Stimulated activated naive B cell treated with anti-CD40 and anti-IgM and Interleukin-4, amounts not matched to agents 10 μg/mL and 1 μg/mL and 100 μg/mL, for 72 hours (primary cell): Measurements from ENCODE around the gene C8G.

ENCODE experiments used
- ATAC-seq, 2 donors: fragments of 150-1000 bp; cut with Tn5 transposase; replicated peaks; 2 replicates each; pipeline ENCODE4 v1.10.0; 2021; ENCODE audit warnings: moderate library complexity in 1 of 2
- DNase-seq: peaks from one replicate; pipeline ENCODE4 v3.0.0; 2021
- H3K27ac Mint-ChIP-seq: one replicate; pipeline ENCODE4 v1.8.0; 2022; ENCODE audit warnings: mild to moderate bottlenecking, mixed read lengths
- H3K27me3 Mint-ChIP-seq, 2 donors: one replicate each; pipeline ENCODE4 v1.8.0; 2022; ENCODE audit warnings: mixed read lengths in 2 of 2
- H3K36me3 Mint-ChIP-seq, 2 donors: one replicate each; pipeline ENCODE4 v1.8.0; 2022; ENCODE audit warnings: mixed read lengths in 2 of 2, mild to moderate bottlenecking in 1 of 2
- H3K4me1 Mint-ChIP-seq, 2 donors: one replicate each; pipeline ENCODE4 v1.8.0; 2022; ENCODE audit warnings: mixed read lengths in 2 of 2, mild to moderate bottlenecking in 1 of 2
- H3K4me3 Mint-ChIP-seq, 2 donors: one replicate each; pipeline ENCODE4 v1.8.0; 2022; ENCODE audit warnings: mild to moderate bottlenecking in 2 of 2, mixed read lengths in 2 of 2, moderate library complexity in 1 of 2
- H3K9me3 Mint-ChIP-seq, 2 donors: one replicate each; pipeline ENCODE4 v1.8.0; 2022; ENCODE audit warnings: mixed read lengths in 2 of 2, mild to moderate bottlenecking in 1 of 2

C8G gene

DNA sequence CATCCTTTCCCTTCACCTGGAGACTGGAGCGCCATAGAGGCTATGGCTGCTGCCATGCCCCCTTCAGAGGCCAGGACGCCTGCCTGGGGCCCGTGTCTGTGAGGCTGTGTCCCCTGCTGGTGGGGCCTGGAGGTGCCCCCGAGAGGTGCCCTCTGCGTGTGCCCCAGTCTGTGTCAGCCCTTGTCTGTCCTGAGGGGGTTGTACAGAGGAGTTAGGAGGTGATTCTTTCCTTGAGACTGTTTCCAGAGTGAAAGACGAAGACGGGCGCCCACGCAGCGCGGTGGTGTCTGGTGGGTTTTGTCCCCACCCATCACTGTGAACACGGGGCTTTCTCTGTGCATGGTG lies 34.2 kb upstream of the C8G start:
- H3K36me3 Mint-ChIP-seq, result peaks cover 49 to 61% of the 10 kb centered on the region in 2 donors
- H3K27me3 Mint-ChIP-seq, result no peaks in the 10 kb centered on the region
- no peak for DNase-seq
- peak in 1 of 2 donors; percentile 59 for ATAC-seq
- peak overlapping the region; percentile 25 for H3K27ac Mint-ChIP-seq
- H3K4me1 Mint-ChIP-seq, result peaks cover 16 to 21% of the 10 kb centered on the region in 2 donors
- H3K4me3 Mint-ChIP-seq, result no peak overlapping the region
- H3K9me3 Mint-ChIP-seq, result peaks cover 5 to 8% of the 10 kb centered on the region in 2 donors

DNA sequence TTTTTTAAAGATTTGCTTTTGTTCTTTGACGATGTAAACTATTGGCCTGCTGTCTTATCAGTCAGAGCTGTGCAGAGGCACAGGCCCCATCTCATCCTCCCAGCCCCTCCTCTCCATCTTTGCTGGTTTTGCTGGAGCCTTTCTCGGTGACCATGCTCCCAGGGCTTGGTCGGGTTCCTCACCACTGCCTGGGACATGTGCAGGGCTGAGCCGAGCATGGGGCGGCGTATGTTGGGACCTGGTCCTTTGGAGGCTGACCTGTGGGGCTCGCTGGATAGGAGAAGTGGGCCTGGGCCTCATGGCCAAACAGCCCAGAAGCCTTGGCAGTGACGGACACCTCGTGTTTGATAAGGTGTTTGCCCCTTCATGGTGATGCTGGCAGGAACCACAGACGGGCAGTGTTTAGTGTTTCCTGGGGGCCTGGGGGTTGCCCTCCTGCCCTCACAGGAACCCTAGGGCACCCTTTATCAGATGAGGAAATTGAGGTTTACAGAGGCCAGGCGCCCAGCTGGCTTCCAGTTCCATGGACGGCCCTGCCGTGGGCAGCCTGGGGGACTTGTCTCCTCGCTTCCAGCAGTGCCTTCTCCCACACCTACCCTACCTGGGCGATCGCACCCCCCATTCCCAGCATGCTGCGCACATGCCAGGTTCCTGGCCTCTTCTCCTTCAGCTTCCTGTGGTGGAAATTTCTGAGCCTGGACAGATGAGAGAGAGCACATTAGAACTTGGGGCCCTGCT lies 31.2 kb upstream of the C8G start:
- no peak for DNase-seq
- Mint-ChIP-seq H3K27ac (no peak overlapping the region), H3K4me1 (peaks cover 8 to 9% of the 10 kb centered on the region in 2 donors), H3K4me3 (no peak overlapping the region), H3K27me3 (no peaks in the 10 kb centered on the region), H3K36me3 (peaks cover 45 to 54% of the 10 kb centered on the region in 2 donors), H3K9me3 (no peaks in the 10 kb centered on the region)
- no peak for ATAC-seq

DNA sequence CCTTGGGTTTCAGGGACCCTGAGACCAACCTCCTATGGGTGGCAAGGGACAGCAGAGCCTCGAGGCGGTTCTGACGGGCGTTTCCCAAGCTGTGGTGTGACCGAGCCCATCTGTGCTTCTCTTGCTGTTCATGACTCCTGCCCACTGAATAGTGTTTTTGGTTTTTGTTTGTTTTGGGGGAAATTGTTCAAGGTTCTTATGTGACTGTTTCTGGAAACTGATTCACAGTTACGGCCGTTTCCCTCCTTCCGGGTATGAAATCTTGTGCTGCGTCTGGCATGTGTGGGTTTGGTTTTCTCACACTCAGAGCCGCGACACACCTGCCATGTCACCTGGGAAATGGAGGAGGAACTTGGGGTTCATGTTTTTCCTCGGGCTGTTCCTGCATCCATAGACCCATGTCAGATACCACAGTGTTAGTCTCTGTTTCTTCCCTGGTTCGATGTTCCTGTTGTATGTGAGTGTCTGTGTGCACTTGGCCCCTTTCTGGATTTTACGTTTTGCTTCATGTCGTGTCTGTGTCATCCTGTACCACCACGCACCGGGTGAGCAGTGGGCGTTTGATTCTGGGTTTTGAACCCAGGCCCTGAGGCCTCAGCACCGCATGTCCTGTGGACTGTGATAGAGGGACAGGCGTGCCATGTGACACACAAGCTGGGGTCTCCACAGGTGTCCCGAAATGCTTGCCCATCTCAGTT lies 29.3 kb upstream of the C8G start:
- H3K27me3 Mint-ChIP-seq, result no peaks in the 10 kb centered on the region
- H3K36me3 Mint-ChIP-seq, result peaks cover 46 to 54% of the 10 kb centered on the region in 2 donors
- H3K9me3 Mint-ChIP-seq, result no peaks in the 10 kb centered on the region
- no peak for DNase-seq
- no peak overlapping the region for H3K4me3 Mint-ChIP-seq
- H3K4me1 Mint-ChIP-seq, result peaks cover 1 to 5% of the 10 kb centered on the region in 2 donors
- H3K27ac Mint-ChIP-seq, result peak overlapping the region; percentile 65
- ATAC-seq, result no peak

DNA sequence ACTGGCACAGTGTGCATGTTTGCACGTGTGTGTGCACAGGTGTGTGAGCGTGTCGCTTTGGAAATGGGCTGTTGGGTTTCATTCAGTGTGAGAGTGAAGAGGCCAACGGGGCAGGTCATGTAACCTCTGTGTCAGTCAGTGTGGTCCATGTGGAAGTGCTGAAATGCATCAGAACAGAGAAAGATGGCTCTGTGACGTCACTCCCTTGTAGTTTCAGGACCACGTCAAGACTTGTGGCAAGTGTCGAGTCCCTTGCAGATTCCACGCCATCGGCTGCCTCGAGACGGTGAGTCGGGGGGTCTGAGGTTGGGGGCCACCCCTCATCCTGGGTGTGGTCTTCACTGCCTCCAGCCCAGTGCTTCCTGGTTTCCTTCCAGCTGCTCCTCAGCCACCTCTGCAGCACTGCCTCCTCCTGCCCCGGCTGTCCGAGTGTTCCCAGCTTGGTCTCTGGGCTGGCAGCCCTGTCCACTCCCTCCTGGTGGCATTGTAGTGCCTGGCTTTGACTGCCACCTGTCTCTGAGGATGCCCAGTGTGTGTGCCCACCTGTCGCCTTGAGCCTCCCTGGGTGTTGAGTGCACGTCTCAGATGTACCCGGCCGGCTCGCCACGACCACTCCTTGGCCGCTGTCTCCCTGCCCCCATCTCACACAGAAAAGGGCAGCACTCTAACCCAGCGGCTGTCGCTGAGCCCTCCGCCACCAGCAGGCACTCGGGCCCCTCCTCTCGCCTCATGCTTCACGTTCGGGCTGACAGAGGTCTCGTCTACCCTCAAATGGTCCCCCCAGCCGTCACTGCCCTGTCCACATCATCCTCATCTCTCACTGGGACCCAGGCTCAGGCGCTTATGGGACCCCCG lies 28.5 kb upstream of the C8G start:
- H3K27ac Mint-ChIP-seq, result peak overlapping the region; percentile 65
- DNase-seq, result no peak
- no peak overlapping the region for H3K4me3 Mint-ChIP-seq
- no peaks in the 10 kb centered on the region for H3K9me3 Mint-ChIP-seq
- no peaks in the 10 kb centered on the region for H3K27me3 Mint-ChIP-seq
- H3K4me1 Mint-ChIP-seq, result peaks cover 0 to 4% of the 10 kb centered on the region in 2 donors
- peaks cover 45 to 53% of the 10 kb centered on the region in 2 donors for H3K36me3 Mint-ChIP-seq
- ATAC-seq, result no peak

DNA sequence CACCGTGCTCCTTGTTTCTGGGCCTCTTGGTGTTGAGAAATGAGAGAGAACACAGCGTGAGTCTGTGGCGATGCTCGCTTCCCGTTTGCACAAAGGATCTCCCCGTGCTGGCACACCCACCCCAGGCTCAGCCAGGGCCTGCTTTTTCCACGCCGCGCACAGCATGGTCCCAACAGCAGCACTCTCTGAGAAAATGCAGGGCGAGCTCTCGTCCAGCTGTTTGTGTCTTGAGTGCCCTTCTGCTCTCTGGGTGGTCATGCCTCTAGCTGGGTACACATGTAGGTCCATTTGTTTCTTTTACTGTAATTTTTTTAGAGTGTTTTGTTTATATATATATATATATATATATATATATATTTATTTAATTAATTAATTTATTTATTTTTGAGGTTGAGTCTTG lies 27.1 kb upstream of the C8G start:
- DNase-seq (no peak), ATAC-seq (no peak)
- H3K9me3 Mint-ChIP-seq, result no peaks in the 10 kb centered on the region
- no peak overlapping the region for H3K27ac Mint-ChIP-seq
- peaks cover 55 to 65% of the 10 kb centered on the region in 2 donors for H3K36me3 Mint-ChIP-seq
- no peak overlapping the region for H3K4me3 Mint-ChIP-seq
- peaks cover 0 to 4% of the 10 kb centered on the region in 2 donors for H3K4me1 Mint-ChIP-seq
- H3K27me3 Mint-ChIP-seq, result no peaks in the 10 kb centered on the region

DNA sequence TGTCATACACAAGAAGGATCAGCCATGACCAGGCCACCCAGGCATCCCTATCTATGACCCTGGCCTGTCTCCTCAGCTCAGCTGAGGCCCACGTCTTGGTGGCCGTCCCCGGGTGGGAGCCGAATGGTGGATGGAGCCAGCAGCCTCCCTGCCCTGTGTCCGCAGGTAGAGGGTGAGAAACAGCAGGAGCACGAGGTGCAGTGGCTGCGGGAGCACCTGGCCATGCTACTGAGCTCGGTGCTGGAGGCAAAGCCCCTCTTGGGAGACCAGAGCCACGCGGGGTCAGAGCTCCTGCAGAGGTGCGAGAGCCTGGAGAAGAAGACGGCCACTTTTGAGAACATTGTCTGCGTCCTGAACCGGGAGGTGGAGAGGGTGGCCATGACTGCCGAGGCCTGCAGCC lies 25.0 kb upstream of the C8G start:
- ATAC-seq, result no peak
- no peaks in the 10 kb centered on the region for H3K27me3 Mint-ChIP-seq
- H3K27ac Mint-ChIP-seq, result no peak overlapping the region
- no peak overlapping the region for H3K4me3 Mint-ChIP-seq
- DNase-seq, result no peak
- no peaks in the 10 kb centered on the region for H3K9me3 Mint-ChIP-seq
- peaks cover 0 to 4% of the 10 kb centered on the region in 2 donors for H3K4me1 Mint-ChIP-seq
- peaks cover 59 to 70% of the 10 kb centered on the region in 2 donors for H3K36me3 Mint-ChIP-seq

DNA sequence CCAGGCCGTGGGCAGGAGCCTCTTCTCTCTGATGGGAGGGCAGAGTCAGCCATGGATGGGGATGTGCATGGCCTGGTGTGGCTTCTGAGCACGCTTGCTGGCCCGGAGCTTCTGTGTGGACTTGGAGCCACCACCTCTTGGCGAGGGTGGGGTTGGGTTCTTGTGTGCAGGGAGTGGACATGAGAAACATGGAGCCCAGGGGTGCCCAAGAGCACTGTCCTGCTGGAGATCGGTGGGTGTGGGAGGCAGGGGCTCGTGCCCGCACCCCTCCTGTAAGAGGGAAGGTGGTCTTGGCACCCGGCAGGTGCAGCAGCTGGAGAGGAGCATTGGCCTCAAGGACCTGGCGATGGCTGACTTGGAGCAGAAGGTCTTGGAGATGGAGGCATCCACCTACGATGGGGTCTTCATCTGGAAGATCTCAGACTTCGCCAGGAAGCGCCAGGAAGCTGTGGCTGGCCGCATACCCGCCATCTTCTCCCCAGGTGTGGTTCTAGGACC lies 24.3 kb upstream of the C8G start:
- Mint-ChIP-seq H3K9me3 (no peaks in the 10 kb centered on the region), H3K27me3 (no peaks in the 10 kb centered on the region), H3K27ac (peak overlapping the region; percentile 37), H3K4me1 (peaks cover 0 to 4% of the 10 kb centered on the region in 2 donors), H3K4me3 (no peak overlapping the region), H3K36me3 (peaks cover 53 to 67% of the 10 kb centered on the region in 2 donors)
- ATAC-seq (no peak), DNase-seq (no peak)

DNA sequence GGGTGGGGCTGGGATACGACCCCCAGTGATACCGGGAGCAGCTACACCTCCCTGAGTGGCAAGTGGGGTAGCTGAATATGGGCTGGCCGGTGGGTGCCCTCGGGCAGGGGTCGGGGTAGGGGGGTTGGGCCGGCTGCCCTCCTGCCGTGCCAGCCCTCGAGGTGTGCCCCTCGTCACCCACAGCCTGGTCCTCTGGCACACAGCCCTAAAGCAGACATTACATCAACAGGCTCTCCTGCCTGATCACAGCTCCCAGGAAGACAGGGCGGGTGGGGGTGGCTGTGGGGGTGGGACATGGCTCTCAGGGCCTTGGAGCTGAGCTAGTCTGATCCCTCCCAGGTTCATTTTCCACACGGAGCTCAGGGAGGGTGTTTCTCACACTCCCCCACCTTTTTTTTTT lies 23.7 kb upstream of the C8G start:
- no peak for ATAC-seq
- peaks cover 0 to 4% of the 10 kb centered on the region in 2 donors for H3K4me1 Mint-ChIP-seq
- H3K4me3 Mint-ChIP-seq, result no peak overlapping the region
- no peak for DNase-seq
- no peaks in the 10 kb centered on the region for H3K9me3 Mint-ChIP-seq
- no peaks in the 10 kb centered on the region for H3K27me3 Mint-ChIP-seq
- H3K36me3 Mint-ChIP-seq, result peaks cover 51 to 63% of the 10 kb centered on the region in 2 donors
- H3K27ac Mint-ChIP-seq, result no peak overlapping the region

DNA sequence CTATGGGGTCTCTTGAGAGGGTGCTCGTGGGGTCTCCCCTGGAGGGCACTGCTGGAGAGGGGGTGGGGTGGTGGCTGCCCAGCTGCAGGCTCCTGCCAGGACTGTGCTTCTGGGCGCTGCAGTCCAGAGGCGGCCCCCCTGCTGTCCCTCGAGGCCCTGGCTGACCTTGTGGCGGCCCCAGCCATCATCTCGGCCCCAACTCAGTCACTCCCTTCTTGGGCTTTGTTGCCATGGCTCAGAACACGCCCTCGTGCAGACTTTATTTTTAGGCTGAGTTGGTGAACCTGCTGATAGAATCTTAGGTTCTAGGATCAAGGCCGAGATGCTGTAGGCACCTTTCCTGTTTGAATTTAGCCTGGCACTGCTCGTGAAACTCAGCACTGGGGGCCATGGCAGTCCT lies 23.3 kb upstream of the C8G start:
- peak overlapping the region; percentile 65 for H3K27ac Mint-ChIP-seq
- H3K9me3 Mint-ChIP-seq, result no peaks in the 10 kb centered on the region
- ATAC-seq, result no peak
- H3K4me1 Mint-ChIP-seq, result peaks cover 0 to 4% of the 10 kb centered on the region in 2 donors
- DNase-seq, result no peak
- H3K4me3 Mint-ChIP-seq, result no peak overlapping the region
- H3K27me3 Mint-ChIP-seq, result no peaks in the 10 kb centered on the region
- peaks cover 49 to 62% of the 10 kb centered on the region in 2 donors for H3K36me3 Mint-ChIP-seq

DNA sequence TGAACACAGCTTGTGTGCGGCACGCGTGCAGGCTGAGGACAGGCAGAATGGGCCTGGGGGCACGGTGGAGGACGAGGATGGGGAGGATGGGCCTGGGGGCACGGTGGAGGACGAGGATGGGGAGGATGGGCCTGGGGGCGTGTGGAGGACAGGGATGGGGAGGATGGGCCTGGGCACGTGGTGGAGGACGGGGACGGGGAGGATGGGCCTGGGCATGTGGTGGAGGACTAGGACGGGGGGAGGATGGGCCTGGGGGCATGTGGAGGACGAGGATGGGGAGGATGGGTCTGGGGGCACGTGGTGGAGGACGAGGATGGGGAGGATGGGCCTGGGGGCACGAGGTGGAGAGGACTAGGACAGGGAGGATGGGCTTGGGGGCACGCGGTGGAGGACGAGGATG lies 22.5 kb upstream of the C8G start:
- peaks cover 42 to 59% of the 10 kb centered on the region in 2 donors for H3K36me3 Mint-ChIP-seq
- H3K27ac Mint-ChIP-seq, result peak overlapping the region; percentile 81

DNA sequence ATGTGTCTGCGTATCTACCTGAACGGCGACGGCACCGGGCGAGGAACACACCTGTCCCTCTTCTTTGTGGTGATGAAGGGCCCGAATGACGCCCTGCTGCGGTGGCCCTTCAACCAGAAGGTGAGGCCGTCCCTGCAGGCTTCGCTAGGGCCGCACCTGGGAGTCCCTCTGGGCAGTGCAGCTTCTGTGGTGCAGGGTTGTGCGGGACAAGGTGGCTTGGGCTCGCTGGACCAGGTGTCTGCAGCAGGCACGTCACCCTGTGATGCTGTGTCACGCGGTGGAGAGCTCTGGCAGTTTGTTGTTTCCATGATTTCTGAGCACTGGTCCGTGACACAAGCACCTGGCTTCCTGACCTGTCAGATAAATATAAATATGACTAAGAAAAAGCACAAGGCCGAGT lies 21.2 kb upstream of the C8G start:
- DNase-seq (no peak), ATAC-seq (no peak)
- H3K4me1 Mint-ChIP-seq, result peaks cover 5% of the 10 kb centered on the region in 2 donors
- peaks cover 45 to 65% of the 10 kb centered on the region in 2 donors for H3K36me3 Mint-ChIP-seq
- H3K4me3 Mint-ChIP-seq, result no peak overlapping the region
- no peaks in the 10 kb centered on the region for H3K27me3 Mint-ChIP-seq
- no peaks in the 10 kb centered on the region for H3K9me3 Mint-ChIP-seq
- H3K27ac Mint-ChIP-seq, result peak overlapping the region; percentile 84

More for the DNA sequence above, 22.5 kb upstream of the C8G start:
- ATAC-seq (no peak), DNase-seq (no peak)
- Mint-ChIP-seq H3K9me3 (no peaks in the 10 kb centered on the region), H3K27me3 (no peaks in the 10 kb centered on the region), H3K4me1 (peaks cover 0 to 1% of the 10 kb centered on the region in 2 donors), H3K4me3 (no peak overlapping the region)

DNA sequence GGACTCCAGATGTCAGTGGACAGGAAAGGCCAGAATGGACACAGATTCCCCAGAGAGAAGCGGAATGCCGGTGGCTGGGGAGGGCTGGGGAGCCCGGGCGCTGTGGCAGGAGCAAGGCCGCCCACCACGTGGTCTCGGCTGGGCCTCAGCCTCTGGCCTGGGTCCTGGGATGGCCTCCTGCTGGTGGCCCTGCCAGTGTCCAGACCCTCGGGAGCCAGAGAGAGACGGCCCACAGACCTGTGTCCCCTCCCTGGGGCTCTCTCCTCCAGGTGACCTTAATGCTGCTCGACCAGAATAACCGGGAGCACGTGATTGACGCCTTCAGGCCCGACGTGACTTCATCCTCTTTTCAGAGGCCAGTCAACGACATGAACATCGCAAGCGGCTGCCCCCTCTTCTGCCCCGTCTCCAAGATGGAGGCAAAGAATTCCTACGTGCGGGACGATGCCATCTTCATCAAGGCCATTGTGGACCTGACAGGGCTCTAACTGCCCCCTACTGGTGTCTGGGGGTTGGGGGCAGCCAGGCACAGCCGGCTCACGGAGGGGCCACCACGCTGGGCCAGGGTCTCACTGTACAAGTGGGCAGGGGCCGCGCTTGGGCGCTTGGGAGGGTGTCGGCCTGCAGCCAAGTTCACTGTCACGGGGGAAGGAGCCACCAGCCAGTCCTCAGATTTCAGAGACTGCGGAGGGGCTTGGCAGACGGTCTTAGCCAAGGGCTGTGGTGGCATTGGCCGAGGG lies 19.5 kb upstream of the C8G start:
- Mint-ChIP-seq H3K27me3 (no peaks in the 10 kb centered on the region), H3K27ac (peak overlapping the region; percentile 71), H3K36me3 (peaks cover 38 to 61% of the 10 kb centered on the region in 2 donors), H3K9me3 (no peaks in the 10 kb centered on the region), H3K4me1 (peaks cover 8 to 12% of the 10 kb centered on the region in 2 donors), H3K4me3 (no peak overlapping the region)
- DNase-seq (no peak), ATAC-seq (no peak)

DNA sequence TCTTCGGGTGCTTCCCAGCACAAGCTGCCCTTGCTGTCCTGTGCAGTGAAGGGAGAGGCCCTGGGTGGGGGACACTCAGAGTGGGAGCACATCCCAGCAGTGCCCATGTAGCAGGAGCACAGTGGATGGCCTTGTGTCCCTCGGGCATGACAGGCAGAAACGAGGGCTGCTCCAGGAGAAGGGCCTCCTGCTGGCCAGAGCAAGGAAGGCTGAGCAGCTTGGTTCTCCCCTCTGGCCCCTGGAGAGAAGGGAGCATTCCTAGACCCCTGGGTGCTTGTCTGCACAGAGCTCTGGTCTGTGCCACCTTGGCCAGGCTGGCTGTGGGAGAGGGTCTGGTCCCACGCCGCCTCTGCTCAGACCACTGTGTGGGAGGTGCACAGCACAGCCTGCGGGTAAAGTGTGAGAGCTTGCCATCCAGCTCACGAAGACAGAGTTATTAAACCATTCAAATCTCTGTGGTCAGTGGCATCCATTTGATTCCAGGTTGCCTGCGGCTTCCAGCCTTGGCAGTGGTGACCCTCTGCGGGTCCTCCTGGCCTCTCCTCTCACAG lies 18.8 kb upstream of the C8G start:
- no peak for DNase-seq
- peaks cover 8 to 15% of the 10 kb centered on the region in 2 donors for H3K4me1 Mint-ChIP-seq

More for the DNA sequence above, 18.8 kb upstream of the C8G start:
- peaks cover 38 to 63% of the 10 kb centered on the region in 2 donors for H3K36me3 Mint-ChIP-seq
- no peaks in the 10 kb centered on the region for H3K9me3 Mint-ChIP-seq
- peak overlapping the region; percentile 72 for H3K27ac Mint-ChIP-seq
- peak in 1 of 2 donors; percentile 42 for ATAC-seq
- H3K27me3 Mint-ChIP-seq, result no peaks in the 10 kb centered on the region
- H3K4me3 Mint-ChIP-seq, result no peak overlapping the region
